Measurements from ENCODE around the gene SLC44A3.

DNA sequence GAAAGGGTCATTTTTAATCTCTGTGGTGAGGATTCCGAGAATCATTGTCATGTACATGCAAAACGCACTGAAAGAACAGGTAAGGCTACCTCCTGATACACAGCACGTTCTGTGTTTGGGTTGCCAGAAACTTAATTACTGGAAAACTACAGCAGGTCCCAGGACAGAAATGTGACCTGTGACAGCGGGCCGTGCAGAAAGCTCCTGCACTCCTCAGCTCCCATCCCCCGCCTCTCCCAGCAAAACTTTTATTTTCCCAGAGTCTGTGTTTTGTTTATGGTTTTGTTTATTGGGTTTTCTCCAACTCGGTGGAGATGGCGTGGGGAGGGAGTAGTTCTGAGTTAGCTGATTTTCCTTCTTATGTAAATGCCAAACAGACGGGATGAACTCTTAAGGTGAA is 44.7 kb downstream of the SLC44A3 start:
- TF ChIP-seq, protein P1, sequence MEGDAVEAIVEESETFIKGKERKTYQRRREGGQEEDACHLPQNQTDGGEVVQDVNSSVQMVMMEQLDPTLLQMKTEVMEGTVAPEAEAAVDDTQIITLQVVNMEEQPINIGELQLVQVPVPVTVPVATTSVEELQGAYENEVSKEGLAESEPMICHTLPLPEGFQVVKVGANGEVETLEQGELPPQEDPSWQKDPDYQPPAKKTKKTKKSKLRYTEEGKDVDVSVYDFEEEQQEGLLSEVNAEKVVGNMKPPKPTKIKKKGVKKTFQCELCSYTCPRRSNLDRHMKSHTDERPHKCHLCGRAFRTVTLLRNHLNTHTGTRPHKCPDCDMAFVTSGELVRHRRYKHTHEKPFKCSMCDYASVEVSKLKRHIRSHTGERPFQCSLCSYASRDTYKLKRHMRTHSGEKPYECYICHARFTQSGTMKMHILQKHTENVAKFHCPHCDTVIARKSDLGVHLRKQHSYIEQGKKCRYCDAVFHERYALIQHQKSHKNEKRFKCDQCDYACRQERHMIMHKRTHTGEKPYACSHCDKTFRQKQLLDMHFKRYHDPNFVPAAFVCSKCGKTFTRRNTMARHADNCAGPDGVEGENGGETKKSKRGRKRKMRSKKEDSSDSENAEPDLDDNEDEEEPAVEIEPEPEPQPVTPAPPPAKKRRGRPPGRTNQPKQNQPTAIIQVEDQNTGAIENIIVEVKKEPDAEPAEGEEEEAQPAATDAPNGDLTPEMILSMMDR (IDR thresholded peaks at IDR 0.05) = no peak
- TF ChIP-seq POLR2A (IDR thresholded peaks at IDR 0.05) = no peak
